Type B pancreatic cell (in vitro differentiated cells): Measurements from ENCODE around the gene TCF20. TPM values are rescaled to one million over a fixed set of nuclear protein-coding genes. Genes with fewer than 3 reads are reported as not detected.

Source experiments
- DNase-seq: peaks from one replicate; pipeline ENCODE4 v3.0.0; 2021; ENCODE audit warnings: mixed read lengths; ENCODE audit not compliant: unreplicated experiment; ENCODE audit errors: extremely low spot score
- H3K27ac Mint-ChIP-seq: 2 replicates; pipeline ENCODE4 v1.8.0; 2021; ENCODE audit warnings: mild to moderate bottlenecking, mixed read lengths
- H3K27me3 Mint-ChIP-seq: 2 replicates; pipeline ENCODE4 v1.8.0; 2021; ENCODE audit warnings: mixed read lengths
- H3K36me3 Mint-ChIP-seq: 2 replicates; pipeline ENCODE4 v1.8.0; 2021; ENCODE audit warnings: mixed read lengths
- H3K4me1 Mint-ChIP-seq: one replicate; pipeline ENCODE4 v1.8.0; 2021; ENCODE audit warnings: mixed read lengths; ENCODE audit not compliant: unreplicated experiment
- H3K4me3 Mint-ChIP-seq: 2 replicates; pipeline ENCODE4 v1.8.0; 2021; ENCODE audit warnings: mild to moderate bottlenecking, mixed read lengths
- H3K9me3 Mint-ChIP-seq: 2 replicates; pipeline ENCODE4 v1.8.0; 2021; ENCODE audit warnings: mixed read lengths
- CTCF ChIP-seq: fragments of 200-600 bp; sonication (generic); conservative IDR thresholded peaks from 2 replicates; pipeline ENCODE4 v1.5.0; 2021; ENCODE audit warnings: antibody characterized with exemption, mild to moderate bottlenecking
- total RNA-seq: library from RNA; stranded (reverse); gene quantifications from 2 replicates; pipeline ENCODE4 v1.2.1, GENCODE V29; 2021; ENCODE audit warnings: low replicate concordance

The TCF20 gene
- total RNA-seq, 1 donor from 2014 or later, result 65.1 TPM

GRCh38 chr22:42225841-42226240, 44.6 kb downstream of the TCF20 start:
- H3K36me3 Mint-ChIP-seq, result peaks cover 6% of the 10 kb centered on the region
- H3K27ac Mint-ChIP-seq, result no peak overlapping the region
- H3K4me1 Mint-ChIP-seq, result peaks cover 34% of the 10 kb centered on the region
- no peaks in the 10 kb centered on the region for H3K9me3 Mint-ChIP-seq
- DNase-seq, result no peak
- no peak for TF ChIP-seq CTCF
- H3K4me3 Mint-ChIP-seq, result no peak overlapping the region
- no peaks in the 10 kb centered on the region for H3K27me3 Mint-ChIP-seq

- Mint-ChIP-seq H3K4me3 (no peak overlapping the region), H3K36me3 (peaks cover 3% of the 10 kb centered on the region), H3K27me3 (no peaks in the 10 kb centered on the region), H3K4me1 (peaks cover 21% of the 10 kb centered on the region), H3K27ac (no peak overlapping the region), H3K9me3 (no peaks in the 10 kb centered on the region)
- no peak for DNase-seq
- TF ChIP-seq CTCF, result no peak
Observed at GRCh38 chr22:42222140-42222539, 48.3 kb downstream of the TCF20 start.

Other genes with a start within 250 kb of the TCF20 start
- gene NAGA, start 199.8 kb downstream of the TCF20 start, total RNA-seq, result 24.1 and 35.9 TPM in 2 replicates
- 4.1 and 11.9 TPM in 2 replicates for gene PHETA2, start 196.4 kb downstream of the TCF20 start, total RNA-seq
- 80.6 and 102 TPM in 2 replicates for gene SMDT1, start 191.0 kb downstream of the TCF20 start, total RNA-seq
- gene NDUFA6, start 179.9 kb downstream of the TCF20 start, total RNA-seq, result 93.9 and 109 TPM in 2 replicates
- 3.1 and 4.0 TPM in 2 replicates for gene CYP2D6, start 139.8 kb downstream of the TCF20 start, total RNA-seq
- 0.21 and 0.53 TPM in 2 replicates for gene NFAM1, start 161.8 kb upstream of the TCF20 start, total RNA-seq
- gene RRP7A, start 249.1 kb upstream of the TCF20 start, total RNA-seq, result 76.0 and 102 TPM in 2 replicates